Activated T-cell treated with anti-CD3 and anti-CD28 coated beads for 48 hours (primary cell): ENCODE results near the gene YPEL1.
A peak's percentile ranks its signal among the peaks of the same experiment; 100 is the strongest.
"Not testable (repeated sequence)": the region's sequence is repeated elsewhere in the genome, so short reads cannot be mapped to it uniquely, and the experiment has no call there.

ENCODE experiments used
- DNase-seq: peaks from one replicate; pipeline ENCODE4 v3.0.0-alpha.2; 2020; ENCODE audit warnings: low read depth

YPEL1 gene

GRCh38 chr22:21721195-21721852 lies 14.3 kb downstream of the YPEL1 start:
- not testable (repeated sequence) for DNase-seq

GRCh38 chr22:21720191-21720859 lies 15.3 kb downstream of the YPEL1 start:
- not testable (repeated sequence) for DNase-seq

DNA sequence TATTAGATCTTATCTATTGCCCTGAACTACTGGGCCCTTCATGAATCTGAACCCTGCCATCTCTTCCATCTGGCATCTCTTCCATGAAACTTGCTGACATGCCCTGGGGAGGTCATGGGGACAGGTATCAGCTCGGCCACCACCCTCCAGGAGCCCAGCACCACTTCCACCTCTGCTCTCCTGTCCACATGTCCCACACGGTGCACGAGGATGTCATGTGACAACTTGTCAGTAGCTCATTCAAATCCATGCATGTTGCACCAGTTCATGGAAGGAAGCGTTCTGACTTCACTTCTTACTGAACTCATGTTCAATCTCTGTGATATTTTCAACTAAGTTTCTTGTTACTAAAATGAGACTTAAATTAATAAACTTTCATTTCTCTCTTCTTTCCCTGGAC lies 16.6 kb downstream of the YPEL1 start:
- no peak for DNase-seq

DNA sequence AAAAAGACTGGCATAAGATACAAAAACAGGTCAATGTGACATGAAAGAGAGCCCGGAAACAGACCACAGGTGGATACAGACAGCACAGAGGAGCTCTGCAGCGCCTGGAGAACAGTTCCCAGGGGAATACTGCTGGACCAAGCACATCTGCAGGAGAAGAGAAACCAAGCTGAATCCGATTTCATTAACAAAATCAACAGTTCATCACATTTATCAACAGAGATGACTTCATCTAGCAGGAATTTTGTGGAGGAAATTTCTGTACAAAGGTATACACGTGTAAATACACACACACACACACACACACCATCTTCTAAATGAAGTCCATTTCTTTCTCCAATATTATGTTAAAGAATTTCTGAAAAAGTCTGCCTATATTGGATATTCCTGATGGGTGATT lies 17.1 kb downstream of the YPEL1 start:
- DNase-seq, result no peak

- DNase-seq, result not testable (repeated sequence)
Observed at GRCh38 chr22:21716395-21717122, 19.0 kb downstream of the YPEL1 start.

DNA sequence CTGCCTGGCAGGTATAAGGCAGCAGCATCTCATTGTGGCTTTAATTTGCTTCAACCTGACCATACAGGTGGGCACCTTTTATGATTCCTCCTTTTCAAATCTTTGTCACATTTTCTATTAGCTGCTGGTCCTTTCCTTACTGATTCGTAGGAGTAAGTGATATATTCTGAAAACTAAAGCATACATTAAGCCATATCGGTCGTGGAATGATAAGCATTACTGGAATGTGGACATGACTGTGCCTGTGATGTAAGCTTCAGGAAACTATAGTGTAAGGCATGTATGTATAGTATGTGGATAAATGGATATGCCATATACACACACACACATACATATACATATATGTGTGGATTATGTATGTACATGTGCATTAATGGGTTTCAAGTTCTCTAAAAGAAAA lies 20.8 kb downstream of the YPEL1 start:
- no peak for DNase-seq

DNA sequence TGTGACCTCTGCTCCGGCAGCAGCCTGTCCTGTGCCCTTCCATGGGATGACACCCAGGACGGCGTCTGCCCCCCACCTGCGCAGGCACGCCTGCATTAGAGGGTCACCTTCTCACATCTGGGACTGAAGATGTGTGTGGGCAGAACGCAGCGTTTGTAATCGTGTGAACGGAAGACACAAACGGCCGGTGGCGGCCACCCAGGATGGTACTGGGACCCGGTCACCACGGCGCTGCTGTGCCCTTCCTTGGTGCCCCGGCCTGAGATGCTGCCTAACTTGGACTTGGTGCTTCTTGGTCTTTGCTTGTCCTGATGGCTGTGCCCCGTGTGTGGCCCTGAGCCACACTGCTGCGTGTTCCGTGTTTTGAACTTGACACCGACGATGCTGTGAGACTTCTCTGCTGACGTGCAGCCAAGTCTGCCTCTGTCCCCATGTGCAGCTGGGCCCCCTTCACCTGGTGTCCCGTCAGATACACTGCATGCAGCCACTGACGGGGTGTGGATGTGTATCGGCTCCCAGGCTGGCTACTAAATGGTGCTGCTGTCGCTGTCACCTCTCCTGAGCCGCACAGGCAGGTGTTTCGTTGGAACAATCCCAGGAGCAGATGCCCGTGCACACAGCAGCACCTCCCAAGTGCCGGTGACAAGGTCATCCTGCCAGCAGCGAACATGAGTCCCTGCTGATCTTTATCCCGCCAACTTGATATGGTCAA lies 21.4 kb downstream of the YPEL1 start:
- no peak for DNase-seq

- no peak for DNase-seq
Observed at GRCh38 chr22:21713428-21714058, 22.1 kb downstream of the YPEL1 start.

GRCh38 chr22:21712751-21713427 lies 22.7 kb downstream of the YPEL1 start:
- DNase-seq, result peak; percentile 41

GRCh38 chr22:21711851-21712250 lies 23.7 kb downstream of the YPEL1 start:
- DNase-seq, result no peak

DNA sequence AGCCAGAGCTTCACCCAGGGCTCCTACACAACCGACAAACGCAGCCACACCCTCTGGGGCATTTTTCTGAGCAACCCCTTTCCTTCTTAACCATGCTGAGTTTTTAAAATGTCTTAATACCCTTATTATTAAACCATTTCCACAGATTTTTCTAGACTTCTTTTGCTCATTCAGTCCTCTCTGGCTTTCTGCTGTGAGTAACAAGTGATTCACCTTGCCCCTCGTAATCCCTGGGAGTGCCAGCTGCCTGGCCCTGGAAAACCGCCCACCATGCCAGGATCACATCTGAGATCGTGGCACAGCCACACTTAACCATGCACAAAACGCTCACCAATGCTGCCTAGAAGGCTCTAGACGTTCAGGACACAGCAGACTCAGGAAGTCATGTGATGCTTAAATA lies 25.4 kb downstream of the YPEL1 start:
- no peak for DNase-seq

DNA sequence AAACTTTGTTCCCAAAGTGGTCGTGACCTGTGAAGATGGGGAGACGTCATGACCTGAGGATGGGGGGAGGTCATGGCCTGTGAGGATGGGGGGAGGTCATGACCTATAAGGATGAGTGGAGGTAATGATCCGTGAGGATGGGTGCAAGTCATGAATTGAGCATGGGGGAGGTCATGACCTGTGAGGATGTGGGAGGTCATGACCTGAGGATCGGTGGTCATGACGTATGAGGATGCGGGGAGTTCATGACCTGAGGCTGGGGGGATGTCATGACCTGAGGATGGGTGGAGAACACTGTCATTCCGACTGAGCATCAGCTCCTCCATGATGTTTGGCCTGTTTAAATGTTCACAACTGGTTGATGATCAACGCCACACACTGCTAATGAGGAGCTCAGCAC lies 25.9 kb downstream of the YPEL1 start:
- DNase-seq, result no peak

GRCh38 chr22:21708960-21709359 lies 26.6 kb downstream of the YPEL1 start:
- no peak for DNase-seq

GRCh38 chr22:21707677-21708076 lies 27.9 kb downstream of the YPEL1 start:
- no peak for DNase-seq

DNA sequence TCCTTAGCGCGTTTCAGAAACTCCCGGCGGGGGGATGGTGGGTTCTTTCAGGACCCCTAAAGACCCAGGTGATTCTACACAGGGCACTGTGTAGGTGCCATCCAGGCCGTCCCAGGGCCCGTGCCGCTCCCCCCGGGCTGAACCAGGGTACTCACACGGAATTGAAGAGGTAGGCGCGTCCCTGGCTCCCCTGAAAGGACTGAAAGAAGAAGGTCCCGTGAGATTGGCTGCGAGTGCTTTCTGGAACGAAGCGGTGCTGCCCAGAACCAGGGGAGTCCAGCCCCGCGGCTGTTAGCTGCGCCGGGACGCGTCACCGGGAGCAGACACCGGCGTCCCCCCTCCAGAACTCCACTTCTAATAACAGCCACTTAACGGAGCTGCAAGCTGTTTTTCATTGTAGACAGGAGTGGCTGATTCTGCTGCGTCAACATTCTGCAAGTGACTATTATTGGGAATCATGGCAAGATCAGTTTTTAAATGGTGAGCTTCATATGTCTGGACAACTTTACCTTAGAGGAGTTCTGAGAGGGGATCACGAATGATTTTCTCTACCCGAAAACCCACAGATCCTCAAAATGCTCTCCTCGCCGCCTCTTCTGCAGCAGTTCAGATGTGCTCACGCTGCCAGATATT lies 31.8 kb downstream of the YPEL1 start:
- no peak for DNase-seq

- no peak for DNase-seq
Observed at GRCh38 chr22:21702700-21703683, 32.6 kb downstream of the YPEL1 start.

GRCh38 chr22:21702094-21702493 lies 33.5 kb downstream of the YPEL1 start:
- DNase-seq, result no peak

DNA sequence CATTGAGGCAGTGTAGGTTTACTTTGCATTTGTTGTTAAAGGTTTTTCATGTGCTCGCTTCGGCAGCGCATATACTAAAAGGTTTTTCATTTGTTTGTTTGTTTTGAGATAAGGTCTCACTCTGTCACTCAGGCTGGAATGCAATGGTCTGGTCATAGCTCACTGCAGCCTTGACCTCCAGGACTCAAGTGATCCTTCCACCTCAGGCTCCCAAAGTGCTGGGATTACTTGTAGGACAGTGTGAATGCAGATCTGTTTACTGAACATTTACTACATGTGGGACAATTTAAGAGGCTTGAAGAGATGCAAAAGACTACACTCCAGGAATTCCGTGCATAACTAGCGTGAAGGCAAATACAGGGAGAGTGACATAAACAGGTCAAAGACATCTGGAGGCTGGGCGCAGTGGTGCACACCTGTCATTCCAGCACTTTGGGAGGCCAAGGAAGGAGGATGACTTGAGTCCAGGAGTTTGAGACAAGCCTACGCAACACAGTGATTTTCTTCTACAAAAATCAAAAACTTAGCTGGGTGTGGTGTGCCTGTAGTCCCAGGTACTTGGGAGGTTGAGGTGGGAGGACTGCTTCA lies 34.1 kb downstream of the YPEL1 start:
- DNase-seq, result no peak

- no peak for DNase-seq
Observed at GRCh38 chr22:21700822-21701221, 34.8 kb downstream of the YPEL1 start.
